Amniotic stem cell (primary cell): ENCODE data around the gene TMEM178B.
"Not testable (repeated sequence)": the region's sequence is repeated elsewhere in the genome, so short reads cannot be mapped to it uniquely, and the experiment has no call there.

ENCODE experiments used
- DNase-seq: peaks from one replicate; lab custom pipeline; 2025; lab: John Stamatoyannopoulos, UW

Gene TMEM178B

DNA sequence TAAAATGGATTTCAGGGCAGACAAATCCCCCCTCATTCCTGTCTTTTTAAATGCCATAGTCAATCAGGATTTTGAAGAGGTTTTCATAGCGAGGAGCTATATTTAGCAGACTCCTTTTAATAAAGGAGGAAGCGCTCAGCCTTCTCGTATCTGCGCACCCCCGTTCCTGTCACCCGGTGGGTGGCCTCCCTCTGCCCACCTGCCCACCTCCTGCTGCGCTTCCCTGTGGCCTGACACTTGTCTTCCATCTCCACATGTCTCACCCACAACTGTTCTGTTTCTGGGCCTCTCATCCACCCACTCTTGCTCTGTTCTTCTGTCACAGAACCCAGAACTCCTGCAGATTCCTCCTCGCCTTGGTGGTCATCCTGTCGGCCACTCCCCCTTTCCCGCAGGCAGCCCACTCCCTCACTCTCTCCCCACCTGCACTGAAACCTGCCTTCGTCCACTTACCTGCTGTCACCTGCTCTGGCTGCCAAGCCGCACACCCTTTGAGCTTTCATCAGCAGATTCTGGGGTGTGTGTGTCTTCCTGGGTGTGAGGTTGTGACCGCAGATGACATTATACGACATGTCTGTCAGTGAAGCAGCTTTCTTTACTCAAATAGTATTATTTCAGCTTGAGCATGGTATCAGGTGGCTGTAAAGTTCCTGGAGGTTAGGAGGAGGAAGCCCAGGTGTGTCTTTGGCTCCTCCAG is 313.8 kb downstream of the TMEM178B start:
- no peak for DNase-seq

GRCh38 chr7:141389140-141389796 is 315.4 kb downstream of the TMEM178B start:
- no peak for DNase-seq

DNA sequence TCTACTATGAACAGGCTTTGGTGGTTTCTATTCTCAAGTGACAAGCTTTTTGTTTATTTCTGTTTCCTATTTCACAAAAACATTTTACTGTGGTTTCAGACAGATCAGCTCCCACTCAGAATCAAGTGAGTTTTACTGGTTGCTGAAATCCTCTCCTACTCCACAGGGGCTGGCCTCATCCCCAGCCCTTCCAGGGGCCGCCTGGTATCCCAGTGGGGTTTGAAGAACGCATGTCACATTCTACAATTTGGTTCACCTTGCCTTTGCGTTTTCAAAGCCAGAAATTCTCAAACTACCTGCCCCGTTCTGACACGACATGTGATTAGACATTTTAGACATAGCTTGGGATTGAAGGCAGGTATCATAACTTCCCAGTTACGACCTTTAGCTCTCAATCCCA is 316.5 kb downstream of the TMEM178B start:
- no peak for DNase-seq

DNA sequence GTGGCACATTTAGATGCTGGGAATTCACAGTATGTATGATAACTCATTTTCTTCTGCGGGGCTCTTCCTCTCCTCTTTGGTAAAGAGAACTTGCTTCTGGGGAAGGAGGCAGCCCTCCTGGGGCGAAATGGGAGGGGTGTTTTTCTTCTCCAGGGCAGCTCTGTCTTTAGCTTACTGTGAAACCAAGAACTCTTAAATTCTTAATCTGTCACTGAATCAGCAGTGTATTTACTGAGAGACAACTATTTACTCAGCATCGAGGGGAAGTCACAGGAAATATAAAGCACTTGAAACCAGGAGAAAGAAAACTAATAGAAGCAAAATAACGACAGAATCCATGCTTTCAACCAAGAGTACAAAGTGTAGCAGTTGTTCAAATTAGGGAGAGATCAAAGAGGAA is 319.2 kb downstream of the TMEM178B start:
- no peak for DNase-seq

GRCh38 chr7:141397236-141398163 is 323.6 kb downstream of the TMEM178B start:
- DNase-seq = no peak

- no peak for DNase-seq
Measured at GRCh38 chr7:141400356-141400755, 326.5 kb downstream of the TMEM178B start.

- no peak for DNase-seq
Measured at GRCh38 chr7:141402277-141402996, 328.6 kb downstream of the TMEM178B start.

- not testable (repeated sequence) for DNase-seq
Measured at GRCh38 chr7:141403846-141404245, 330.0 kb downstream of the TMEM178B start.

GRCh38 chr7:141406347-141406746 is 332.5 kb downstream of the TMEM178B start:
- DNase-seq = no peak

DNA sequence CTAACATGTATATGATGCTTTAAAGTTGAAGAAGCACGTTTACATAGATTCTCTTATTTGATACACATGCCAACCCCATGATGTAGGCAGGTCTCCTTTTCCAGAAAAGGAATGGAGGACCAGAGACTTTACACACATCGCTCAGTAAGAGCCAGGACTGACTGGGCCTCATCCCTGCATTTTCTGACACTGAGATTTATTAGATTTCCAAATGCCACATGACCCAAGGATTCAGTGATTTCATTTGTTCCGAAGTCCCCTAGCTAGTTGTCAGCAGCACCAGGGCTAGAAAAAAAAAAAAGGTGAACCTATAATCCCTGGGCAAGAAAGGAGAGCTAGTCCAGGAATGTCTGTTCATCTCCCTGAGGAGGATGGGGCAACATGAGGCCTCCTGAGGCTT is 334.0 kb downstream of the TMEM178B start:
- DNase-seq = no peak

- DNase-seq = no peak
Measured at GRCh38 chr7:141408440-141408839, 334.6 kb downstream of the TMEM178B start.

DNA sequence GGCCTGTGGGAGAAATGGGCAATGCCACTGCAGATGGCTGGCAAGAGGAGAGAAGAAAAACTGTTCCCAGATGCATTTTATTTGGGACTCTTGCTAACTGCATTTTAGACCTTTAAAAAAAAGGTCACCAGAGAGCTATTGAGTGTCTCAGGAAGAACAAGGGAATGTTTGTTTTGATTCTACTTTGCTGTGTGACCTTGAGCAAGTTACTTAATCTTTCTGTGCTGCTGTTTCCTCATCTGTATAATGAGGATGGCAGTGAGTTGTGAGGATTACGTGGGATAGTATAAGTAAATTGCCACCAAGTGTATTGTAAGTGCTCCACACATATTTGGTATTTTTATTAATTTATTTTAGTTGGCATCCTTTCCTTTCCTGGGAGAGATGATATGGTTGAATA is 335.4 kb downstream of the TMEM178B start:
- DNase-seq = no peak

DNA sequence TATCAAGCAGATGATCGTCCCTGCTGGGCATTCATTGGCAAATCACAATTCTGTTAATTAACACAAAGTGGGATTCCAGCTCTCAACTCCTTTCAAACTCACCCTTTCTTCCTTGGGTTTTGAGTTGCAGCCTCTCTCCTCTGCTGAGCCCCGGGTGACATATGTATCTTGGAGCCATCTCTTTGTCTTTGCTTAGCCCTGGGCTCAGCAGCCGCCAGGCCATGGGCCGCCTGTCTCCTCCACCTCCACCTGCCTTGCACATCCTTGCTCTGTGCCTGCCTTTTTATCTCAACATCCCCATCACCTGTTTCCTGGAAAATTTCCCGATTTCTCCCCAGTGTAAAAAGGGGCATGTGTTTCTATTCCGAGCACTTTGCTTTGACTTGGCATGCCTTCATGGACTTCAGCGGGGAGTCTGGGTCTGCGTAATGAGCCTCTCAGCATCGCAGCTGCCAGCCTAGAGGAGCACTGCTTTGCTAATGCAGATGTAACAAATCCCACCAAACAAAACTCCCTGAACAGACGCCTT is 336.0 kb downstream of the TMEM178B start:
- no peak for DNase-seq

DNA sequence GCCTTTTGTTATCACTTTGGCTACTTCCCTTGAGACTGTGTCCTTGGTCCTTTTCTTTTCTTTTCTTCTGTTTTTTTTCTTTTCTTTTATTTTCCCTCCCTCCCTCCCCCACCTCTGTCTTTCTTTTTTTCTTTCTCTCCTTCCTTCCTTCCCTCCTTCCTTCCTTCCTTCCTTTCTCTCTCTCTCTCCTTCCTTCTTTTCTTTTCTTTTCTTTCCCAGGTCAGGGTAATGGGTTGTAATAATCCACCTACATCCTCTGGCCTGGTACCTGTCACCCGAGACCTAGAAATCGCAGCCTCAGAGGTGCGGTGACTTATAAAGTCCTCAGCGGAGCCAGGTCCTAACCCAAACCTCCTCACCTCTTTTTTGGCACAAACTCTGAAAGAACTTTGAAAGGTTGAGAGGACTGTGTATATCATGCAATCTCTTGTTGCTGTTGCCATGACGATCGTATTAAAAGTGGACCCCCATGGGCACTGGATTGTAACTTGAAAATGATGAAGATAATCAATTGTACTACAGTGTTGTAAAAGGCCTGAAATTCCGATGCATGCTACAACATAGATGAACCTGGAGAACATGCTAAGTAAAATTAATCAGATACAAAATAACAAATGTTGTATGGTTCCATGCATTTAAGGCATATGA is 336.6 kb downstream of the TMEM178B start:
- no peak for DNase-seq

GRCh38 chr7:141411133-141411532 is 337.3 kb downstream of the TMEM178B start:
- no peak for DNase-seq

- no peak for DNase-seq
Measured at GRCh38 chr7:141415999-141416398, 342.1 kb downstream of the TMEM178B start.

DNA sequence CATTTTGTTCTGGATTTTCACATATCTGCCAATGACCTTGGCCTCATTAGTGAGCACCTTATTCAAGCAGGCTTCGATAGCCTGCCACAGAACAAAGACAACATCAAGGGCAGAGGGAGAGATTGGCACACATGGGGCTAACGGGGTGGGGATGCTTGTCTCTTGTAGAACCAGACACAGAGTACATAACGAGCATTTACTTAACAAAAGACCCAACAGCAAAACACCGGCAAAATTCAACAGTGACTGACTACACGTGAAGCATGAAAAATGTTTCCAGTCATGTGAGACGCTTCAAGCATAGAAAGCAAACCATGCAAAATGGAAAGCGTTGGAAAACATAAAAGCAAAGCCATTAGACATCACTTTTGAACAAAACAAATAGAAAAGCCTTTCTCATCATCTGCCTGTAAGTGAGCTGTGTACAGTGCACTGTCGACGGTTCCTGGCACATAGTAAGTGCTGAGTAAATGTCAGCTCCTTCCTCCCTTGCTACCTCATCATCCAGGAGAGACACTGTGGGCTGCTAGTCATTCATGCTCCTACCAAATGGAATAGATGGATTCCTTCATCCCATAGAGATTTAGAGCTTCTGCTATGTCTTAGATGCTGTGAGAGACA is 342.9 kb downstream of the TMEM178B start:
- DNase-seq = no peak

GRCh38 chr7:141417506-141417905 is 343.6 kb downstream of the TMEM178B start:
- DNase-seq = no peak

- no peak for DNase-seq
Measured at GRCh38 chr7:141418066-141418465, 344.2 kb downstream of the TMEM178B start.

DNA sequence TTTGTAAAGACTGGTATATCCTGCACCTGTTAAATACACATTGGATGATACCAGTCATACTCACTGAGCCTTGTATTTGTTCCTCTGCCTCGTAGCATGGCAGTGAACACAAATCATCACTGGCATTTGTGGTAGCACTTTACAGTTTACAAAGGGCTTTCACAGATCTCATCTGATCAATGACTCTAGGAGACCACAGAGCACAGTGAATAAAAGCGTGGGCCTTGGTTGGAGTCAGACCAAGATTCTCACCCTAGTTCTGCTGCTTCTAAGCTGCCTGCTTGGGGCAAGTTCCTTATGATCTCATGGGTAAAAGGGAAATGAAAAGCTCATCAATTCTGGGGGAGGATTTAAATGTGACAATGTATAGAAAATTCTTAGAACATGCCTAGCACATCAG is 347.4 kb downstream of the TMEM178B start:
- no peak for DNase-seq

DNA sequence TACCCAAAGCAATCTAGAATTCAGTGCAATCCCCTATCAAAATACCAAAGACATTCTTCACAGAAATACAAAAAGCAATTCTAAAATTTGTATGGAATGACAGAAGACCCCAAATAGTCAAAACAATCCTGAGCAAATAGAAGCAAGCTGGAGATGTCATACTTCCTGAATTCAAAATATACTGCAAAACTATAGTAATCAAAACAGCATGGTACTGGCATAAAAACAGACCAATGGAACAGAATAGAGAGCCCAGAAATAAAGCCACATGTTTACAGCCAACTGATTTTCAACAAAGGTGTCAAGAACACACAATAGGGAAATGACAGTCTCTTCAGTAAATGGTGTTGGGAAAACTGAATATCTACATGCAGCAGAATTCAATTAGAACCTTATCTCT is 353.3 kb downstream of the TMEM178B start:
- no peak for DNase-seq
